Muscle of leg (tissue), 11 donors: Measurements from ENCODE around the gene TAAR2. TPM values are rescaled to one million over a fixed set of nuclear protein-coding genes. Genes with fewer than 3 reads are reported as not detected.
"Not testable (repeated sequence)": the region's sequence is repeated elsewhere in the genome, so short reads cannot be mapped to it uniquely, and the experiment has no call there.

ENCODE experiments used
- DNase-seq: peaks from one replicate; pipeline ENCODE4 v3.0.0; 2013
- H3K27ac ChIP-seq: one replicate; pipeline ENCODE4 v1.5.1; 2013; ENCODE audit warnings: mild to moderate bottlenecking, low read length, control low read depth
- H3K27me3 ChIP-seq: one replicate; pipeline ENCODE4 v1.6.1; 2013; ENCODE audit warnings: low read length; ENCODE audit not compliant: control insufficient read depth, insufficient read depth
- H3K36me3 ChIP-seq: one replicate; pipeline ENCODE4 v1.6.1; 2013; ENCODE audit warnings: low read length; ENCODE audit not compliant: control insufficient read depth, insufficient read depth
- H3K4me1 ChIP-seq: one replicate; pipeline ENCODE4 v1.6.1; 2013; ENCODE audit warnings: low read length; ENCODE audit not compliant: control insufficient read depth, insufficient read depth
- H3K4me3 ChIP-seq: one replicate; pipeline ENCODE4 v1.5.1; 2013; ENCODE audit warnings: low read length, control low read depth
- H3K9me3 ChIP-seq: replicated peaks from 2 replicates; pipeline ENCODE4 v1.6.1; 2013; ENCODE audit warnings: low read depth, low read length; ENCODE audit not compliant: control insufficient read depth
- WGBS: methylation state at CpG from one replicate; pipeline ENCODE4 v1.1.5; 2013; ENCODE audit warnings: missing lambda C conversion rate; ENCODE audit not compliant: insufficient coverage; 5-methylcytosine and 5-hydroxymethylcytosine counted together
- polyA plus RNA-seq, 8 donors: library from polyadenylated mRNA; unstranded; fragments of 120-200 nt; gene quantifications; one replicate each; pipeline versions ENCODE4 v1.2.1 to v1.2.3, GENCODE V29; 2013; ENCODE audit warnings: inconsistent platforms in 1 of 8, low replicate concordance in 1 of 8; ENCODE audit not compliant: insufficient read length in 8 of 8, insufficient read depth in 1 of 8
- total RNA-seq: library from RNA; stranded (reverse); fragments of 120-200 nt; gene quantifications from one replicate; pipeline ENCODE4 v1.2.4, GENCODE V29; 2013

The TAAR2 gene
- total and polyA plus RNA-seq, 9 donors, result not detected

DNA sequence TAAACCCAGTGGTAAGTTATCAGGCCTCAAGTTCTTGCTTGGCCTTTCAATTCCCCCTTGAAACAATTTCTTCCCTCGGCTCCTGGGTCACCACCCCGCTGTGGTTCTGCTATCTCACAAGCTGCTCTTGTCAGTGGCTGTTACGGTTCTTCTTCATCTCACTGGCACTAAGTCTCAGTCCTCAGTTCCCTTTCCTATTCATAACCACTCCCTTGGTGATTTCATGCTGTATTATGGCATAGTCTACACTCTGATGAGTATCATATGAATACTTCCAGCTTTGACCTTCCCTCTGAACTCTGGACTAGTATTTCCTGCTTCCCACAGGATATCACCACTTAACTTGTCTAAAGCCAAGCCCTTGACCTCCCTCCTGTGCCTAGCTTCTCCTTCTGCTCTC, 27.0 kb upstream of the TAAR2 start:
- Histone ChIP-seq H3K27me3 (no peaks in the 10 kb centered on the region), H3K27ac (no peak overlapping the region), H3K9me3 (no peaks in the 10 kb centered on the region), H3K4me3 (no peak overlapping the region), H3K4me1 (no peaks in the 10 kb centered on the region), H3K36me3 (no peaks in the 10 kb centered on the region)
- DNase-seq, result peak; percentile 3
- WGBS, result 80% methylated on average over 1 of the region's 3 CpGs

- Histone ChIP-seq H3K27ac (no peak overlapping the region), H3K9me3 (no peaks in the 10 kb centered on the region), H3K36me3 (no peaks in the 10 kb centered on the region), H3K27me3 (no peaks in the 10 kb centered on the region), H3K4me1 (no peaks in the 10 kb centered on the region), H3K4me3 (no peak overlapping the region)
- WGBS, result 50% methylated on average over 1 of the region's 1 CpG
- no peak for DNase-seq
These were observed 26.4 kb upstream of the TAAR2 start for GRCh38 chr6:132650429-132650828.

GRCh38 chr6:132648828-132649227, 24.8 kb upstream of the TAAR2 start:
- no peaks in the 10 kb centered on the region for H3K36me3 ChIP-seq
- 75% methylated on average over 2 of the region's 2 CpGs for WGBS
- H3K4me1 ChIP-seq, result no peaks in the 10 kb centered on the region
- H3K27me3 ChIP-seq, result no peaks in the 10 kb centered on the region
- no peak overlapping the region for H3K27ac ChIP-seq
- H3K4me3 ChIP-seq, result no peak overlapping the region
- no peak for DNase-seq
- H3K9me3 ChIP-seq, result no peaks in the 10 kb centered on the region

- DNase-seq, result peak; percentile 12
- H3K9me3 ChIP-seq, result no peaks in the 10 kb centered on the region
- H3K4me1 ChIP-seq, result no peaks in the 10 kb centered on the region
- no peaks in the 10 kb centered on the region for H3K27me3 ChIP-seq
- H3K36me3 ChIP-seq, result no peaks in the 10 kb centered on the region
- no CpG with 5 or more reads among the region's 2 CpGs for WGBS
- no peak overlapping the region for H3K4me3 ChIP-seq
- H3K27ac ChIP-seq, result no peak overlapping the region
These were observed 24.3 kb upstream of the TAAR2 start for GRCh38 chr6:132648356-132648755.

DNA sequence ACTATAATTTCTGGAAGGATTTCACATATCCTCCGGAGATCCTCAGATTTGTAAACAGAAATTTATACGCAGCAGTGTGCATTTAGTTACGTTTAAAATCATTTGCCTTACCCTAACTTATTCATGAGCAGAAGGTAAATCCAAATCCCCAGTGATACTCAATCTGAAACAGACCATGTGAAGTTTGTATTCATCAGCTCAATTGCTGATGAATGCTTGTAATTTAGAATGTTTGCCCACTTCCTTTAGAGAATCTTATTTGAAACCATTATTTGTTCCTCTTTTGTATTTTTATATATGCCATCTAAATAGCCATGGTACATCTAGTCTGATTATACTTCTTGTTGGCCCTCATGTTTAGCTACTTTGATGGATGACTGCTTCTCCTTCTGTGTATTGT, 19.5 kb upstream of the TAAR2 start:
- Histone ChIP-seq H3K9me3 (no peaks in the 10 kb centered on the region), H3K36me3 (no peaks in the 10 kb centered on the region), H3K4me3 (no peak overlapping the region), H3K27me3 (no peaks in the 10 kb centered on the region), H3K4me1 (no peaks in the 10 kb centered on the region), H3K27ac (no peak overlapping the region)
- no peak for DNase-seq
- WGBS, result no CpG with 5 or more reads among the region's 3 CpGs

DNA sequence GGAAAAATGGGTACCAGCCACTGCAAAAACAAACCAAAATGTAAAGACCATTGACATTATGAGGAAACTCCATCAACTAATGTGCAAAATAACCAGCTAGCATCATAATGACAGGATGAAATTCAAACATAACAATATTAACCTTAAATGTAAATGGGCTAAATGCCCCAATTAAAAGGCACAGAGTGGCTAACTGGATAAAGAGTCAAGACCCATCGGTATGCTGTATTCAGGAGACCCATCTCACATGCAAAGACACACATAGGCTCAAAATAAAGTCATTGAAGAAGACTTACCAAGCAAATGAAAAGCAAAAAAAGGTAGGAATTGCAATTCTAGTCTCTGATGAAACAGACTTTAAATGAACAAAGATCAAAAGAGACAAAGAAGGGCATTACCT, 13.1 kb upstream of the TAAR2 start:
- no CpG with 5 or more reads among the region's 1 CpG for WGBS
- H3K36me3 ChIP-seq, DNase-seq, H3K4me1 ChIP-seq, H3K27me3 ChIP-seq, H3K4me3 ChIP-seq, H3K27ac ChIP-seq, H3K9me3 ChIP-seq: not testable (repeated sequence)

- H3K27ac ChIP-seq, H3K4me1 ChIP-seq, H3K36me3 ChIP-seq, H3K4me3 ChIP-seq, H3K9me3 ChIP-seq, H3K27me3 ChIP-seq, DNase-seq: not testable (repeated sequence)
- no CpG with 5 or more reads among the region's 3 CpGs for WGBS
These were observed 11.8 kb upstream of the TAAR2 start for GRCh38 chr6:132635906-132636305.

DNA sequence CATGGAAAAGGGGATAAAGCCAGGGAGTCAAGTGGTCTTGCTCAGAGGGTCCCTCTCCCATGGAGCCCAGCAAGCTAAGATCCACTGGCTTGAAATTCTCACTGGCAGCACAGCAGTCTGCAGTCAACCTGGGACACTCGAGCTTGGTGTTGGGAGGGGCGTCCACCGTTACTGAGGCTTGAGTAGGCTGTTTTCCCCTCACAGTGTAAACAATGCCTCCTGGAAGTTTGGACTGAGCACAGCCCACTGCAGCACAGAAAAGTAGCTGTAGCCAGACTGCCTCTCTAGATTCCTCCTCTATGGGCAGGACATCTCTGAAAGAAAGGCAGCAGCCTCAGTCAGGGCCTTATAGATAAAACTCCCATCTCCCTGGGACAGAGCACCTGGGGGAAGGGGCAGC, 11.2 kb upstream of the TAAR2 start:
- H3K9me3 ChIP-seq, H3K4me3 ChIP-seq, DNase-seq, H3K27me3 ChIP-seq, H3K27ac ChIP-seq, H3K4me1 ChIP-seq, H3K36me3 ChIP-seq: not testable (repeated sequence)
- WGBS, result 80% methylated on average over 1 of the region's 3 CpGs

GRCh38 chr6:132634796-132635195, 10.7 kb upstream of the TAAR2 start:
- Histone ChIP-seq H3K4me1 (no peaks in the 10 kb centered on the region), H3K9me3 (no peaks in the 10 kb centered on the region), H3K27me3 (no peaks in the 10 kb centered on the region), H3K27ac (no peak overlapping the region), H3K4me3 (no peak overlapping the region), H3K36me3 (no peaks in the 10 kb centered on the region)
- 64% methylated on average over 3 of the region's 4 CpGs for WGBS
- DNase-seq, result no peak

GRCh38 chr6:132633362-132633761, 9.3 kb upstream of the TAAR2 start:
- Histone ChIP-seq H3K27me3 (no peaks in the 10 kb centered on the region), H3K36me3 (no peaks in the 10 kb centered on the region), H3K4me3 (no peak overlapping the region), H3K9me3 (no peaks in the 10 kb centered on the region), H3K4me1 (no peaks in the 10 kb centered on the region), H3K27ac (no peak overlapping the region)
- 75% methylated on average over 2 of the region's 2 CpGs for WGBS
- DNase-seq, result no peak

- Histone ChIP-seq H3K36me3 (no peaks in the 10 kb centered on the region), H3K4me3 (no peak overlapping the region), H3K27me3 (no peaks in the 10 kb centered on the region), H3K27ac (no peak overlapping the region), H3K4me1 (no peaks in the 10 kb centered on the region), H3K9me3 (no peaks in the 10 kb centered on the region)
- peak; percentile 75 for DNase-seq
- WGBS, result 0% methylated on average over 1 of the region's 6 CpGs
These were observed 799 bp downstream of the TAAR2 start for GRCh38 chr6:132623106-132623845.
